Sigmoid colon (tissue), 7 donors: ENCODE results near the gene SH3BP1. TPM values are rescaled to one million over a fixed set of nuclear protein-coding genes. Genes with fewer than 3 reads are reported as not detected.

Experiments
- DNase-seq: peaks from one replicate; pipeline ENCODE4 v3.0.0-alpha.2; 2019
- H3K27ac ChIP-seq, 4 donors: fragments of 200-600 bp; sonication (generic); one replicate each; pipeline ENCODE4 v1.5.1; 2016 to 2019; ENCODE audit warnings: mild to moderate bottlenecking in 1 of 4
- H3K27me3 ChIP-seq, 3 donors: fragments of 200-600 bp; sonication (generic); one replicate each; pipeline ENCODE4 v1.5.1; 2019; ENCODE audit warnings: mild to moderate bottlenecking in 1 of 3
- H3K36me3 ChIP-seq, 4 donors: fragments of 200-600 bp; sonication (generic); one replicate each; pipeline ENCODE4 v1.5.1; 2016 to 2019
- H3K4me1 ChIP-seq, 4 donors: fragments of 200-600 bp; sonication (generic); one replicate each; pipeline ENCODE4 v1.5.1; 2017 to 2019
- H3K4me3 ChIP-seq, 4 donors: fragments of 200-600 bp; sonication (generic); one replicate each; pipeline ENCODE4 v1.5.1; 2017 to 2019; ENCODE audit warnings: mild to moderate bottlenecking in 2 of 4, moderate library complexity in 1 of 4
- H3K9me3 ChIP-seq, 4 donors: fragments of 200-600 bp in 3 of 4; sonication (generic) in 3 of 4; one replicate each; pipeline versions ENCODE4 v1.5.1 to v1.6.1; 2013 to 2019
- EP300 ChIP-seq, 4 donors: sonication (generic); formaldehyde crosslinking; IDR thresholded peaks; one replicate each; pipeline ENCODE4 v1.6.1; 2017; ENCODE audit warnings: antibody characterized with exemption in 4 of 4
- POLR2A ChIP-seq, 2 donors: fragments of 450-650 bp; IDR thresholded peaks; one replicate each; pipeline ENCODE4 v1.6.1; 2016; ENCODE audit warnings: antibody characterized with exemption in 2 of 2, mild to moderate bottlenecking in 2 of 2, moderate library complexity in 2 of 2
- POLR2AphosphoS5 ChIP-seq, 4 donors: sonication (generic); formaldehyde crosslinking; IDR thresholded peaks; one replicate each; pipeline ENCODE4 v1.6.1; 2017; ENCODE audit warnings: antibody characterized with exemption in 4 of 4
- WGBS, 2 donors: extraction: QIAGEN DNeasy Blood & Tissue Kit; methylation state at CpG; one replicate each; pipeline ENCODE4 v1.1.7; 2013; 5-methylcytosine and 5-hydroxymethylcytosine counted together
- intact Hi-C: fragments of 100-400 bp; cut with DNase I; formaldehyde crosslinking; loops from one replicate; pipeline ENCODE4 v1.15.1; 2023
- polyA plus RNA-seq, 3 donors: library from polyadenylated mRNA; stranded (reverse); fragments of 200-250 nt; gene quantifications; one replicate each; pipeline ENCODE4 v1.2.3, GENCODE V29; 2013
- total RNA-seq, 4 donors: library from RNA; depleted of rRNA; stranded (reverse); fragments of >200 nt; gene quantifications; one replicate each; pipeline ENCODE4 v1.1.0, GENCODE V29; 2016
- TF ChIP-seq, protein P1 (sequence below), 4 experiments: fragments of 450-650 bp in 3 of 4; fragments of 200-600 bp in 1 of 4; IDR thresholded peaks; one replicate each; pipeline ENCODE4 v1.5.1; 2016 to 2019; ENCODE audit warnings: antibody characterized with exemption in 4 of 4, mild to moderate bottlenecking in 3 of 4, moderate library complexity in 2 of 4
- donor health status: healthy with polysubstance abuse.
- donor health status: Bipolar disorder and iron deficiency.
- donor health status: healthy.

Gene SH3BP1
- total and polyA plus RNA-seq, 7 donors: 1.4 to 71.2 (median 6.9) TPM

DNA sequence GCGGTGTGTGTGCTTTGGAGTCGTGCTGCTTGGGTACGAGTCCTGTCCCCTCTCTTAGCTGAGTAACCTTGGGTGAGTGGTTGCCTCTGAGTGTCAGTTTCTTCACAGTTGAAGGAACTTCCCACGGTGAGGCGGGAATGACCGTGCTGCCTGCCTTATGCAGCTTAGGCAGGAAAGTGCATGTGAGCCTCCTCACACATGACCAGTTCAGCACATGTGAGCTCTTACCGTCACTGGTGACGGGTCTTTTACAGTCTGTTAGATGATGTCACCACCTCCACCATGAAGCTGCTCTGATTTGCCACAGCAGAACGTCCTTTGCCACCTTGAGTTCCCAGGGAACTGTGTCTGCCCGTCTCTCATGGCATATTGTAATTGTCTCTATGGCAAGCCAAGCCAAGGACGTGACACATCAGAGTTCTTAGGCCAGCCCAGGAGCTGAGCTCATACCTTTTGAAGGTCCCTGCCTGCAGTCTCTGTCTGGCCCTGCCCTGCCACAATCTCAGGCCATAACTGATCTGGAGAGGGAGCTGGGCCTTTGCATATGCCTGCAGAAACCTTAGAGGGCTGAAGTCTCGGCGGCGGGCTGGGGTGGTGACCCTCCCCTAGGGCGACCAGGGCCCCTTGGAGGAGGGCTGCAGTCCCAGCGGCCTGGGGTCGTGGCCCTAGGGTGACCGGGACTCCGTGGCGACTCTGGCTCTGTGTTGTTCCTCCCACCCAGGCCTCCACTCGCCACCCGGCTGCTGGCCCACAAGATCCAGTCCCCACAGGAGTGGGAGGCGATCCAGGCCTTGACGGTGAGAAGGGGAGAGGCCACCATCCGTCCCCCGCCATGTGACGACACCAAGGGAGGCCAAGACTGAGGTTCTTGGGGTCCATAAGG lies 23.0 kb upstream of the SH3BP1 start:
- no peak overlapping the region for H3K4me3 ChIP-seq
- WGBS, 2 donors: 93% methylated on average over 27 of the region's 27 CpGs
- TF ChIP-seq POLR2AphosphoS5 (IDR thresholded peaks at IDR 0.05) (no peak), POLR2A (IDR thresholded peaks at IDR 0.05) (no peak), EP300 (IDR thresholded peaks at IDR 0.05) (no peak)
- TF ChIP-seq, protein P1, sequence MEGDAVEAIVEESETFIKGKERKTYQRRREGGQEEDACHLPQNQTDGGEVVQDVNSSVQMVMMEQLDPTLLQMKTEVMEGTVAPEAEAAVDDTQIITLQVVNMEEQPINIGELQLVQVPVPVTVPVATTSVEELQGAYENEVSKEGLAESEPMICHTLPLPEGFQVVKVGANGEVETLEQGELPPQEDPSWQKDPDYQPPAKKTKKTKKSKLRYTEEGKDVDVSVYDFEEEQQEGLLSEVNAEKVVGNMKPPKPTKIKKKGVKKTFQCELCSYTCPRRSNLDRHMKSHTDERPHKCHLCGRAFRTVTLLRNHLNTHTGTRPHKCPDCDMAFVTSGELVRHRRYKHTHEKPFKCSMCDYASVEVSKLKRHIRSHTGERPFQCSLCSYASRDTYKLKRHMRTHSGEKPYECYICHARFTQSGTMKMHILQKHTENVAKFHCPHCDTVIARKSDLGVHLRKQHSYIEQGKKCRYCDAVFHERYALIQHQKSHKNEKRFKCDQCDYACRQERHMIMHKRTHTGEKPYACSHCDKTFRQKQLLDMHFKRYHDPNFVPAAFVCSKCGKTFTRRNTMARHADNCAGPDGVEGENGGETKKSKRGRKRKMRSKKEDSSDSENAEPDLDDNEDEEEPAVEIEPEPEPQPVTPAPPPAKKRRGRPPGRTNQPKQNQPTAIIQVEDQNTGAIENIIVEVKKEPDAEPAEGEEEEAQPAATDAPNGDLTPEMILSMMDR (IDR thresholded peaks at IDR 0.05): no peak
- peaks cover 6 to 68% (median 19%) of the 10 kb centered on the region in 4 donors for H3K36me3 ChIP-seq
- H3K9me3 ChIP-seq: no peaks in the 10 kb centered on the region
- intact Hi-C loops: no loop called here
- no peak overlapping the region for H3K27ac ChIP-seq
- DNase-seq: no peak
- no peaks in the 10 kb centered on the region for H3K27me3 ChIP-seq
- H3K4me1 ChIP-seq: peaks cover 0 to 22% (median 16%) of the 10 kb centered on the region in 4 donors

DNA sequence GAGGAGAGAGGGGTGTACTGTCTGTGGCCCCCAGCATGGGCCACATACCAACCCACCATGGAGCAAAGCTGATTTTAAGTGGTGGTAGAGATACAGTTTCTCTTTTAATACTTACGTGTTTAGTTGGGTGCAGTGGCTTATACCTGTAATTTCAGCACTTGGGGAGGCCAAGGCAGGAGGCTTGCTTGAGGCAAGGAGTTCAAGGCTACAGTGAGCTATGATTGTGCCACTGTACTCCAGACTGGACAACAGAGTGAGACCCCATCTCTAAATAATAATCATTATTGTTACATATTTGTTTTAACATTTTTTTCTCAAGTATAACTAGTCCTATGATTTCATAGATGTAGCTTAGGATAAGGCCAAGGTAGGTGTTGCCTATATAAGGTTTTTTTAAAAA lies 22.0 kb upstream of the SH3BP1 start:
- TF ChIP-seq POLR2A (IDR thresholded peaks at IDR 0.05): no peak
- TF ChIP-seq, protein P1 (IDR thresholded peaks at IDR 0.05): no peak
- no peak for TF ChIP-seq POLR2AphosphoS5 (IDR thresholded peaks at IDR 0.05)
- TF ChIP-seq EP300 (IDR thresholded peaks at IDR 0.05): no peak
- Histone ChIP-seq H3K9me3 (no peaks in the 10 kb centered on the region), H3K36me3 (peaks cover 6 to 78% (median 22%) of the 10 kb centered on the region in 4 donors), H3K27ac (no peak overlapping the region), H3K27me3 (no peaks in the 10 kb centered on the region), H3K4me3 (no peak overlapping the region), H3K4me1 (peaks cover 0 to 19% (median 15%) of the 10 kb centered on the region in 4 donors)
- WGBS, 2 donors: 94% methylated on average over 1 of the region's 1 CpG
- intact Hi-C loops: no loop called here
- no peak for DNase-seq

DNA sequence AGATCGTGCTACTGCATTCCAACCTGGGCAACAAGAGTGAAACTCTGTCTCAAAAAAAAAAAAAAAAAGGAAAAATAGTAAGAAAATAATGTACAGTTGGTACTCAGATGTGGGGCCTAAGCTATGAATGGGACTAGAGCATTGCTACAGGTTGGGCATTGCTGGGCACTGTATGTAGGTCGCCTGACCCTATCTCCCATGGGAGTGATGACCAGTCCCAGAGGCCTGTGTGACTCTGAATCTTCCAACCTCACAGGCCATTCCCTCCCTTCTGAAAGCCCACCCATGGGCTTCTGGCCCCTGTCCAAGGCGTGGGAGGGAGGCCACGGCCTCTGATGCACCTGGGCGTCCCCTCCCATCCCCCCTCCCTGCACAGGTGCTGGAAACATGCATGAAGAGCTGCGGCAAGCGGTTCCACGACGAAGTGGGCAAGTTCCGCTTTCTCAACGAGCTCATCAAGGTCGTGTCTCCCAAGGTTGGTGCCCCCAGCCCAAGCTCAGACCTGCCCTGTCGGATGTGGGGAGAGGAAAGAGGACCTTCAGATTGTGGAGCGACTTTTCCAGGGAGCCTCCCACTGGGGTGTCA lies 21.3 kb upstream of the SH3BP1 start:
- H3K4me1 ChIP-seq: peaks cover 0 to 14% (median 11%) of the 10 kb centered on the region in 4 donors
- no peaks in the 10 kb centered on the region for H3K9me3 ChIP-seq
- no peak overlapping the region for H3K27ac ChIP-seq
- intact Hi-C loops: no loop called here
- WGBS, 2 donors: 88% methylated on average over 14 of the region's 14 CpGs
- H3K4me3 ChIP-seq: no peak overlapping the region
- H3K27me3 ChIP-seq: no peaks in the 10 kb centered on the region
- DNase-seq: peak; percentile 67
- TF ChIP-seq POLR2A (IDR thresholded peaks at IDR 0.05) (no peak), POLR2AphosphoS5 (IDR thresholded peaks at IDR 0.05) (no peak)
- TF ChIP-seq, protein P1 (IDR thresholded peaks at IDR 0.05): no peak
- H3K36me3 ChIP-seq: peaks cover 6 to 85% (median 22%) of the 10 kb centered on the region in 4 donors

DNA sequence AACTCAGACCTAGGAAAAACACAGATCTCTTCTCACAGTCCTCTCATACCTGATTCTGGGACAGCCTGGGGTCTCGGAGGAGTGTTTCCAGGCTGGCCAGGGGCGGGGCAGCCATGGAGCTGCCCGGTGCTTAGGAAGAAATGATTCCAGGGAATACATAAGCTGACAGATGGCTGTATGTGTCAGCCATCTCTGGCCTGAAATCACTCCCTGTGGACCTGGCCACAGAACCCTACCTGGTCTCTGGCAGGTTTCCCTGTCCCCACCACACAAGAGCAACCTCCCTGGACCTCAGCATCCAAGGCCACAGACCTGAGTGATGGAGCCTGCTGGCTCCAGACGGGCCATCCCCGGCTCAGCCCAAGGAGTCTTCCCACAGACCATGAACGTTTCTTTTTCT lies 20.8 kb upstream of the SH3BP1 start:
- intact Hi-C loops: no loop called here
- Histone ChIP-seq H3K27me3 (no peaks in the 10 kb centered on the region), H3K36me3 (peaks cover 6 to 87% (median 22%) of the 10 kb centered on the region in 4 donors), H3K27ac (no peak overlapping the region), H3K4me3 (no peak overlapping the region), H3K9me3 (no peaks in the 10 kb centered on the region), H3K4me1 (peaks cover 0 to 14% (median 10%) of the 10 kb centered on the region in 4 donors)
- TF ChIP-seq EP300 (IDR thresholded peaks at IDR 0.05) (no peak), POLR2A (IDR thresholded peaks at IDR 0.05) (no peak), POLR2AphosphoS5 (IDR thresholded peaks at IDR 0.05) (no peak)
- TF ChIP-seq, protein P1 (IDR thresholded peaks at IDR 0.05): no peak
- no peak for DNase-seq
- WGBS, 2 donors: 88 to 92% methylated on average over 6 of the region's 6 CpGs
